H1 (cell line): ENCODE measurements around the gene ITGB8. TPM values are rescaled to one million over a fixed set of nuclear protein-coding genes. Genes with fewer than 3 reads are reported as not detected.

Source experiments
- CTCF ChIA-PET: fragments of 300-600 bp; sonication (Branson Sonifier 250); formaldehyde crosslinking; loops from one replicate; lab custom pipeline; 2021; ENCODE audit not compliant: partially characterized antibody; lab: Charles Lee
- POLR2A ChIA-PET: fragments of 300-600 bp; sonication (Branson Sonifier 250); formaldehyde crosslinking; loops from one replicate; lab custom pipeline; 2021; ENCODE audit warnings: inconsistent platforms; ENCODE audit not compliant: partially characterized antibody; lab: Charles Lee
- DNase-seq, 2 experiments: peaks; one replicate each; pipeline versions ENCODE4 v3.0.0 to v3.0.0-alpha.2; 2010 to 2022; ENCODE audit warnings: low spot score in 2 of 2, low read depth in 1 of 2, mixed read lengths in 1 of 2
- FAIRE-seq: peaks from 2 replicates; lab custom pipeline; 2011; peaks lifted over from hg19 to GRCh38; lab: Jason Lieb, UNC
- H2AFZ ChIP-seq: 2 replicates; pipeline ENCODE4 v1.8.1; 2012; ENCODE audit warnings: low read length, inconsistent platforms
- H2AK5ac ChIP-seq: 2 replicates; pipeline ENCODE4 v1.6.1; 2013; ENCODE audit warnings: low read depth, low read length
- H2BK120ac ChIP-seq: replicated peaks from 2 replicates; pipeline ENCODE3; 2013; ENCODE audit warnings: low read depth, low read length, inconsistent platforms
- H2BK12ac ChIP-seq: 2 replicates; pipeline ENCODE4 v1.6.1; 2013; ENCODE audit warnings: low read depth, low read length
- H2BK15ac ChIP-seq: 2 replicates; pipeline ENCODE4 v1.6.1; 2013; ENCODE audit warnings: low read length
- H2BK20ac ChIP-seq: 2 replicates; pipeline ENCODE4 v1.6.1; 2013; ENCODE audit warnings: low read length
- H2BK5ac ChIP-seq: 2 replicates; pipeline ENCODE4 v1.6.1; 2013; ENCODE audit warnings: low read depth, low read length
- H3K14ac ChIP-seq: 2 replicates; pipeline ENCODE4 v1.6.1; 2013; ENCODE audit warnings: inconsistent platforms; ENCODE audit not compliant: insufficient read length
- H3K18ac ChIP-seq: 2 replicates; pipeline ENCODE4 v1.6.1; 2013; ENCODE audit warnings: low read length; ENCODE audit errors: extremely low read depth
- H3K23ac ChIP-seq: 2 replicates; pipeline ENCODE4 v1.6.1; 2013; ENCODE audit warnings: inconsistent platforms; ENCODE audit not compliant: insufficient read length
- H3K23me2 ChIP-seq: 2 replicates; pipeline ENCODE4 v1.6.1; 2013; ENCODE audit warnings: low read depth, low read length
- H3K27ac ChIP-seq: 2 replicates; pipeline ENCODE4 v1.6.1; 2011; ENCODE audit warnings: low read depth, low read length, inconsistent platforms
- H3K27me3 ChIP-seq, 4 experiments: replicated peaks in 1 of 4; 1 replicate in 1 of 4; 2 replicates in 3 of 4; pipeline versions ENCODE4 v1.6.1 to v1.8.1; 2011 to 2013; ENCODE audit warnings: low read length in 3 of 4, mild to moderate bottlenecking in 3 of 4, inconsistent platforms in 2 of 4, mixed read lengths in 2 of 4, moderate library complexity in 1 of 4; ENCODE audit not compliant: control insufficient read depth in 3 of 4, insufficient read depth in 3 of 4; ENCODE audit errors: extremely low read depth in 1 of 4
- H3K36me3 ChIP-seq, 4 experiments: 2 replicates each; pipeline versions ENCODE4 v1.6.1 to v1.8.1; 2011 to 2013; ENCODE audit warnings: mild to moderate bottlenecking in 4 of 4, low read length in 3 of 4, moderate library complexity in 2 of 4, control low read depth in 1 of 4, inconsistent platforms in 1 of 4; ENCODE audit not compliant: insufficient read depth in 4 of 4, control insufficient read depth in 2 of 4
- H3K4ac ChIP-seq: replicated peaks from 2 replicates; pipeline ENCODE3; 2013; ENCODE audit warnings: low read length, low read depth, mixed read lengths, inconsistent platforms; ENCODE audit not compliant: insufficient read length
- H3K4me1 ChIP-seq, 4 experiments: replicated peaks in 1 of 4; 1 replicate in 1 of 4; 2 replicates in 3 of 4; pipeline versions ENCODE4 v1.6.1 to v1.8.1; 2011 to 2013; ENCODE audit warnings: low read length in 3 of 4, inconsistent platforms in 2 of 4, mixed read lengths in 1 of 4; ENCODE audit not compliant: insufficient read depth in 4 of 4, control insufficient read depth in 3 of 4
- H3K4me2 ChIP-seq, 2 experiments: 2 replicates each; pipeline versions ENCODE4 v1.6.1 to v1.8.1; 2011 to 2013; ENCODE audit warnings: low read depth in 2 of 2, low read length in 2 of 2, control low read depth in 1 of 2, inconsistent platforms in 1 of 2, mild to moderate bottlenecking in 1 of 2; ENCODE audit not compliant: insufficient read depth in 1 of 2
- H3K4me3 ChIP-seq, 4 experiments: fragments of 200-600, 300-600 bp in 1 of 4; sonication (generic), shearing (Covaris generic), sonication (Bioruptor Twin) in 1 of 4; 2 replicates each; pipeline versions ENCODE4 v1.5.1 to v1.8.1; 2011 to 2016; ENCODE audit warnings: low read length in 4 of 4, low read depth in 3 of 4, control low read depth in 2 of 4, inconsistent platforms in 2 of 4, mild to moderate bottlenecking in 2 of 4, mixed read lengths in 1 of 4, moderate library complexity in 1 of 4; ENCODE audit not compliant: insufficient read depth in 2 of 4; ENCODE audit errors: extremely low read depth in 1 of 4
- H3K56ac ChIP-seq: replicated peaks from 2 replicates; pipeline ENCODE3; 2013; ENCODE audit warnings: low read depth, mild to moderate bottlenecking, mixed read lengths, low read length, inconsistent platforms; ENCODE audit not compliant: insufficient read length
- H3K79me1 ChIP-seq: 2 replicates; pipeline ENCODE4 v1.6.1; 2013; ENCODE audit warnings: low read depth, low read length, control low read depth
- H3K79me2 ChIP-seq, 2 experiments: 2 replicates each; pipeline versions ENCODE4 v1.6.1 to v1.8.1; 2012 to 2013; ENCODE audit warnings: low read length in 2 of 2, mild to moderate bottlenecking in 2 of 2, inconsistent platforms in 1 of 2; ENCODE audit not compliant: insufficient read depth in 2 of 2, control insufficient read depth in 1 of 2
- H3K9ac ChIP-seq, 4 experiments: replicated peaks in 1 of 4; 1 replicate in 1 of 4; 2 replicates in 3 of 4; pipeline versions ENCODE4 v1.6.1 to v1.8.1; 2011 to 2013; ENCODE audit warnings: low read depth in 3 of 4, low read length in 3 of 4, control low read depth in 2 of 4, mild to moderate bottlenecking in 2 of 4, moderate library complexity in 2 of 4, inconsistent platforms in 1 of 4; ENCODE audit errors: extremely low read depth in 1 of 4
- H3K9me3 ChIP-seq, 2 experiments: 2 replicates each; pipeline versions ENCODE4 v1.6.1 to v1.8.1; 2012 to 2013; ENCODE audit warnings: mild to moderate bottlenecking in 2 of 2, moderate library complexity in 2 of 2, control low read depth in 1 of 2, inconsistent platforms in 1 of 2, low read depth in 1 of 2, low read length in 1 of 2, mixed read lengths in 1 of 2; ENCODE audit not compliant: insufficient read depth in 2 of 2
- H4K20me1 ChIP-seq, 2 experiments: replicated peaks in 1 of 2; 2 replicates each; pipeline versions ENCODE3 to v1.8.1; 2011 to 2013; ENCODE audit warnings: inconsistent platforms in 2 of 2, low read length in 2 of 2, mild to moderate bottlenecking in 1 of 2; ENCODE audit not compliant: insufficient read depth in 2 of 2, control insufficient read depth in 1 of 2
- H4K5ac ChIP-seq: 2 replicates; pipeline ENCODE4 v1.6.1; 2013; ENCODE audit warnings: low read length, low read depth, mixed read lengths, inconsistent platforms; ENCODE audit not compliant: insufficient read length
- H4K8ac ChIP-seq: 2 replicates; pipeline ENCODE4 v1.8.0; 2013; ENCODE audit warnings: mild to moderate bottlenecking, moderate library complexity, low read length, inconsistent platforms; ENCODE audit not compliant: insufficient read depth; ENCODE audit errors: extremely low read depth
- H4K91ac ChIP-seq: replicated peaks from 2 replicates; pipeline ENCODE3; 2013; ENCODE audit warnings: low read length, mixed read lengths, inconsistent platforms; ENCODE audit not compliant: insufficient read length
- BACH1 ChIP-seq: IDR thresholded peaks from 2 replicates; pipeline ENCODE4 v1.6.1; 2012; ENCODE audit warnings: low read length, improper control_type of control experiment
- CTBP2 ChIP-seq: IDR thresholded peaks from 2 replicates; pipeline ENCODE4 v1.7.0; 2011; ENCODE audit warnings: borderline replicate concordance, mild to moderate bottlenecking, moderate library complexity, mixed read lengths, low read length; ENCODE audit not compliant: insufficient read depth, insufficient read length
- JUN ChIP-seq: IDR thresholded peaks from 2 replicates; pipeline ENCODE4 v1.6.1; 2011; ENCODE audit warnings: low read depth, mild to moderate bottlenecking, improper control_type of control experiment, low read length
- KDM1A ChIP-seq: fragments of 200-600, 300-600 bp; sonication (generic); IDR thresholded peaks from 2 replicates; pipeline ENCODE4 v1.7.1; 2016; ENCODE audit warnings: mild to moderate bottlenecking, low read length, borderline replicate concordance
- RXRA ChIP-seq: IDR thresholded peaks from 2 replicates; pipeline ENCODE4 v1.6.1; 2011; ENCODE audit warnings: low read depth, mild to moderate bottlenecking, low read length, moderate library complexity; ENCODE audit not compliant: insufficient read depth
- SAP30 ChIP-seq: fragments of 300-600 bp; sonication (generic); IDR thresholded peaks from 2 replicates; pipeline ENCODE4 v1.7.1; 2012; ENCODE audit warnings: low read length, moderate library complexity, mild to moderate bottlenecking, inconsistent platforms; ENCODE audit not compliant: insufficient read depth, insufficient replicate concordance
- WGBS, 2 experiments: shearing (Covaris generic) in 1 of 2; methylation state at CpG; one replicate each; pipeline versions ENCODE4 v1.1.6 to v1.1.7; 2013 to 2015; ENCODE audit warnings: low lambda C conversion rate in 2 of 2, mixed read lengths in 2 of 2, inconsistent platforms in 1 of 2, low coverage in 1 of 2, missing lambda C conversion rate in 1 of 2; ENCODE audit not compliant: insufficient replicate concordance in 2 of 2, insufficient coverage in 1 of 2, insufficient read length in 1 of 2; ENCODE audit errors: extremely low coverage in 1 of 2, missing lambda C conversion rate in 1 of 2; 5-methylcytosine and 5-hydroxymethylcytosine counted together
- polyA plus RNA-seq, 7 experiments: library from polyadenylated mRNA; depleted of rRNA in 3 of 7; stranded (reverse) in 5 of 7; unstranded in 2 of 7; fragments of >200 nt in 5 of 7; fragments of 200-250 nt in 2 of 7; gene quantifications; 1 replicate in 5 of 7; 2 replicates in 1 of 7; 4 replicates in 1 of 7; pipeline versions ENCODE4 v1.2.1 to v1.2.3, GENCODE V29; 2011 to 2013; ENCODE audit warnings: missing spikeins in 2 of 7, mixed read lengths in 2 of 7
- total RNA-seq: library from RNA; stranded (reverse); fragmentation: NEBNext Ultra II Directional; extraction: Animal tissue kit (Norgen Biotek cat#: 25700); gene quantifications from 2 replicates; pipeline ENCODE4 v1.2.1, GENCODE V29; 2021

Gene ITGB8
- total and polyA plus RNA-seq, 2 of the 8 experiments (the other 6 are each of a cell fraction or from before 2014, with no cell fraction given) = 1.2 to 3.6 TPM

- Histone ChIP-seq H4K5ac (no peak overlapping the region), H3K27ac (no peak overlapping the region), H3K9ac (no peak overlapping the region), H2AK5ac (no peak overlapping the region), H3K79me1 (no peaks in the 10 kb centered on the region), H3K4me1 (no peaks in the 10 kb centered on the region), H3K27me3 (no peaks in the 10 kb centered on the region), H3K18ac (no peak overlapping the region), H4K91ac (no peak overlapping the region), H3K4me3 (no peak overlapping the region), H2BK15ac (no peak overlapping the region), H3K14ac (no peak overlapping the region), H4K20me1 (no peaks in the 10 kb centered on the region), H3K9me3 (no peaks in the 10 kb centered on the region), H2AFZ (no peak overlapping the region), H3K4ac (no peak overlapping the region), H3K79me2 (no peaks in the 10 kb centered on the region), H3K23me2 (no peaks in the 10 kb centered on the region), H3K4me2 (no peak overlapping the region), H4K8ac (no peak overlapping the region), H3K36me3 (no peaks in the 10 kb centered on the region)
- DNase-seq (no peak), FAIRE-seq (no peak)
- CTCF ChIA-PET = interaction anchor here (0.7 to 0.9 kb wide), 2 partner anchors 14 to 20 kb away, joined by 3 read pairs; no protein-coding TSS in a partner anchor
- 82% methylated on average over 3 of the region's 3 CpGs; no CpG with 5 or more reads in 1 of the 2 experiments for WGBS, 2 experiments
- no peak for TF ChIP-seq RXRA
- no peak for TF ChIP-seq SAP30
- no peak for TF ChIP-seq KDM1A
- no peak for TF ChIP-seq BACH1
- no peak for TF ChIP-seq CTBP2
- no peak for TF ChIP-seq JUN
- TF ChIP-seq, all 59 proteins: peak for 0
- no peak overlapping the region for H2BK20ac ChIP-seq
- no peak overlapping the region for H2BK12ac ChIP-seq
- H2BK5ac ChIP-seq = no peak overlapping the region
- no peak overlapping the region for H3K56ac ChIP-seq
- H2BK120ac ChIP-seq = no peak overlapping the region
- POLR2A ChIA-PET = no interaction called here
- H3K23ac ChIP-seq = no peak overlapping the region
These were observed 87.1 kb downstream of the ITGB8 start for GRCh38 chr7:20417675-20418382.
